HG02981 (cell line): ENCODE measurements around the gene YEATS2.
"Not testable (repeated sequence)": the region's sequence is repeated elsewhere in the genome, so short reads cannot be mapped to it uniquely, and the experiment has no call there.

Experiments used
- ATAC-seq: cut with Tn5 transposase; IDR thresholded peaks from one replicate; pipeline ENCODE4 v1.9.1; 2021; ENCODE audit warnings: mild to moderate bottlenecking, moderate library complexity; ENCODE audit not compliant: unreplicated experiment

YEATS2 gene

DNA sequence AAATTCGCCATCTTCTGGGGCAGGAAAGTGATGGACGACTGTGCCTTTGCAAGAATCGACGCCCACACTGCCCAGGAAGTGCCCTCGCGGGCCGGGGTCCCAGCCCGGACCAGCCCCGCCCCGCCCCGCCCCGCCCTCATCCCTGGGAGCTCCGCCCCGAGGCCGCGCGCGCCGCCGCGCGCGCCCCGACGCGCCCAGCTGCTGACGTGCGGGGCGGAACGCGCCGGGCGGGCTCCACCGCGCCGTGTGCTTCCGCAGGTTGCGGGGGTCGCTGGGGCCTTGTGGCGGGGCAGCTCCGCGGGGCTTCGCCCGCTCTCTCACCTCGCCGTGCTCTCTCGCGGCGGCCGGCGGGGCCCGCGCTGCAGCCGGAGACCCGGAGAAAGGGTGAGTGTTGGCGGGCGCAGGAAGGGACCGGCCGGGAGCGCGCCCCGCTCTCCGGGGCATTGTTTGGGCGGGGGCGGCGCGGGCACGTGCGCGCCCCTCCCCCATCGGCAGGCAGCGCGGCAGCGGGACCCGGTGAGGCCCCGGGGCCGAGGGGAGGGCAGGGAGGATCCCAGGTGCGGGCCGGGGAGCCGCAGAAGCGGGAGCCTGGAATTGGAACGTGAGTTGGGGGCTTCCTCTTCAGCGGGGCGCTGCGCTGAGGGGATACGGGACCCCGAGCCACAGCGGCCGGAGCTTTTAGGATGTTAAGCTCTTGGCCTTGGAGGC lies at the start of gene YEATS2:
TSS of gene YEATS2 (plus strand) at position 188 of the 708 bp plus-strand sequence. CDS start 17,366 bp downstream, outside the sequence.
- ATAC-seq = peak; percentile 81

DNA sequence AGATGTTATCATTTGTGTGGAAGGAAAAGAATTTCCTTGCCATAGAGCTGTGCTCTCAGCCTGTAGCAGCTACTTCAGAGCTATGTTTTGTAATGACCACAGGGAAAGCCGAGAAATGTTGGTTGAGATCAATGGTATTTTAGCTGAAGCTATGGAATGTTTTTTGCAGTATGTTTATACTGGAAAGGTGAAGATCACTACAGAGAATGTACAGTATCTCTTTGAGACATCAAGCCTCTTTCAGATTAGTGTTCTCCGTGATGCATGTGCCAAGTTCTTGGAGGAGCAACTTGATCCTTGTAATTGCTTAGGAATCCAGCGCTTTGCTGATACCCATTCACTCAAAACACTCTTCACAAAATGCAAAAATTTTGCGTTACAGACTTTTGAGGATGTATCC lies 47.0 kb upstream of the YEATS2 start:
- ATAC-seq = no peak

DNA sequence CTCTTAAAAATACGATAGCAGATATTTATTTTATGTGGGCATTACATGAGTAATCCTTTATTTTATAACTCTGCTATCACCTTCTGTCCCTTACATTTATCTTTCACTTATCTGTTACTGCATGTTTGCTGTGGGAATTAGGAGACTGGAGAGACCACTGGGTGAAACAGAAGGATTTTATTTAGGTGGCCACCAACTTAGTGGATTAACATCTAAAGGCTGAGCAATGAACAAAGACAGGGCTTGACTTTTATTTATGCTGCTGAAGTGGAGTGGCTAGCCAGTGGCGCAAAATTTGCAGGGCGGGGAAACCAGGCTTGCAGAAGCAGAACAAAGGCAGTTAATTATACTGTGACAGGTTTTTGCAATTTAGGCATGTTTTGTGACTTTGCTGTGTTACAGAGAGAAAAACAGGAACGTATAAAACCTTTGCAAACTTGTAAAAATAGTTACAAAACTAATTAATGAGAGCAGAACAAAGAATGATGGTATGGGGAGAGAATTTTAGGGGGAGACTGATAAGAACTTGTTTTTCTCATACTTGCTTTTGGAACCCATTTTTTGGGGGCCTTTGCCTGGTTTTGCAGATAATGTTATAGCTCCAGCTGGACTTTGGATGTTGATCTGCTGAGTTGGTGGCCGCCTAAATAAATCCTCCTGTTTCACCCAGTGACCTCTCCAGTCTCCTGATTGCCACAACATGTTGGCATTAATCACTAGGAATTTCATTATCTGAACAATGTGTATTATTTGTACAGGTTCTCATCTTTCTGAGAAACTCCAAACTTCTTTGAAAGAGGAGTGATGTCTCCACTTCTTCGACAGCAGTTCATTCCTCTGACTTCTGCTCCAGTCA lies 44.2 kb upstream of the YEATS2 start:
- no peak for ATAC-seq

DNA sequence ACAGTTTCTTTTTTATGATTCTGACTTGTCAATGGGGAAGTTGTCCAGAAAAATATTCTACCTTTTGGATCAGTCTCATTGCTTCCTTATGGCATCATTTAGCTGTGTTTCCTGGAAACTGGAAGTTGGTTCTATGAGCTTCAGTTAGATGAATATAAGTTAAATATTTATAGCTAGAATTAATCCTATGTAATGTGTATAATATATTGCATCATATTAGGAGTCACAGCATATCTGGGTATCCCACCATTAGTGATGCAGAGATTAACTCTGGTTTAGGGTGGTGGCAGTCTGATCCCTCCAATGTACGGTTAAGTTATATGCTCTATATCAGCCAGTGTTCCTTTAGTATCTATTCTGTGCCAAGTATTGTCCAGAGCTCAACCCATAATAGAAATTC lies 42.9 kb upstream of the YEATS2 start:
- ATAC-seq = no peak

DNA sequence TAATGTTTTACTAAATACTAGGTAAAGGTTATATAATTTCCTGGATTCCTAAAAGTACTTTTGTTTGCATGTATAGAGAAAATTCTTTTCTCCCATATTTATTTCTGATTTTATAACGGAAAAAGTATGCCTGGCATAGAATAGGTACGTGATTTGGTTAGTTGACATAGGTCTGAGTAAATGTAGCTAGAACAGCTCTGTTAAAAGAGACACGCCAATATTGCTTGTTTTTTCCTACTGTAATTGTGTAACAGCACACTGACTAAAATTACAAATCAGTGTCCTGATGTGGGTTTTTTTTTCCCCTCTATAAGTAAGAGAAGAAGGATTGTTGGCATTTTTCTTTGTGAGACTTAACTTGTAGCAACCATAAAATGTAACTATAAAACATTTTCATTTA lies 35.5 kb upstream of the YEATS2 start:
- no peak for ATAC-seq

DNA sequence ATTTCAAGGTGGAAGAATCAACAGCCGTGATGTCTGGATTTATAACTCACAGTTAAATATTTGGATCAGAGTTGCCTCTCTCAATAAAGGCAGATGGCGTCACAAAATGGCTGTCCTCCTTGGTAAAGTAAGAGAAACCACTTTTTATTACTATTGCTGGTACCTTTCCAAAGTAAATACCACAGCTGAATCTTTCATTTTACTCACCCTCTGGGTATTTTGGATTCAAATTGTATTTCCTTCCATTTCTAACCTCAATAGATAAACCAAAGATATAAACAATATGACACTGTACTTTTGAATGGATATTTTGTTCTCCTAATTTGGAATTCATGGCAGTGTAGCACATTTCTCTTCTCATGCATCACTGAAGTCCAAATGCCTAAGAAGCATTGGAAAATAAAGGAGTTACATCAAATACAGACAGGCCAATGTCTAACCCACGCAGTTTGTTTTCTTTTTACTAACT lies 32.6 kb upstream of the YEATS2 start:
- ATAC-seq = no peak

DNA sequence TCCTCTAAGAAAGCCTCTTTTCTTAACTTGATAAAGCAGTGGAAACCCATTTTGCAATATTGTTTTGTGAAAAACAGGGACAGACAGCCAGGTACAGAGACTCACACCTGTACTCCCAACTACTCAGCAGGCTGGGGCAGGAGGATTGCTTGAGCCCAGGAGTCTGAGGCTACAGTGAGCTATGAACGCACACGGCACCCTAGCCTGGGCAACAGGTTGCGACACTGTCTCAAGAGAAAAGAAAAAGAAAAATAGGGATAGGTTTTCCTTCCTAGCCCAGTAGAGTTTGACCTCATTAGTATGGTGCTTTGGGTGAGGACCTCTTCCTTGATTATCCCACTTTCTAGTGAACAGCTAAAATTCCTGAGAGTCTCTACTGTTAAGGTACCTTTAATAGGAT lies 17.5 kb upstream of the YEATS2 start:
- no peak for ATAC-seq

DNA sequence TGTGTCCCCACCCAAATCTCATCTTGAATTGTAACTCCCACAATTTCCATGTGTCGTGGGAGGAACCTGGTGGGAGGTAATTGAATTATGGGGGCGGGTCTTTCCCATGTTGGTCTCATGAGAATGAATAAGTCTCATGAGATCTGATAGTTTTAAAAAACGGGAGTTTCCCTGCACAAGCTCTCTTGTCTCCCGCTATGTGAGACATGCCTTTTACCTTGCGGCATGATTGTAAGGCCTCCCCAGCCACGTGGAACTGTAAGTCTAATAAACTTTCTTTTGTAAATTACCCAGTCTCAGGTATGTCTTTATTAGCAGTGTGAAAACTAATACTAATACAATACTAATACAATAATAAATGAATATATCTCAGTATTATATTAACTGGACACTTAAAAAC lies 9.9 kb upstream of the YEATS2 start:
- no peak for ATAC-seq

DNA sequence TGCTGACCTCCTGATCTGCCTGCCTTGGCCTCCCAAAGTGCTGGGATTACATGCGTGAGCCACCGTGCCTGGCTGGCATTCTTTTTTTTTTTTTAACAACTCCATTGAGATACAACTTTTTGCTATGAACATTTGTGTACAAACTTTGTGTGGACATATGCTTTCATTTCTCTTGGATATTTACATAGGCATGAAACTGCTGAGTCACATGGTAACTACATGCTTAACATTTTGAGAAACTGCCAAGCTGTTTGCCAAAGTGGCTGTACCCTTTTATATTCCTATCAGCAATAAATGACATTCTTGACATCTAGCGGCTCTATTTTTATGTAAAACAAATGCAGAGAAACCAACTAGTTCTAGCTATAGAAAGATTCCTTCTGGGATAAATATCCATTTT lies 8.7 kb upstream of the YEATS2 start:
- no peak for ATAC-seq

DNA sequence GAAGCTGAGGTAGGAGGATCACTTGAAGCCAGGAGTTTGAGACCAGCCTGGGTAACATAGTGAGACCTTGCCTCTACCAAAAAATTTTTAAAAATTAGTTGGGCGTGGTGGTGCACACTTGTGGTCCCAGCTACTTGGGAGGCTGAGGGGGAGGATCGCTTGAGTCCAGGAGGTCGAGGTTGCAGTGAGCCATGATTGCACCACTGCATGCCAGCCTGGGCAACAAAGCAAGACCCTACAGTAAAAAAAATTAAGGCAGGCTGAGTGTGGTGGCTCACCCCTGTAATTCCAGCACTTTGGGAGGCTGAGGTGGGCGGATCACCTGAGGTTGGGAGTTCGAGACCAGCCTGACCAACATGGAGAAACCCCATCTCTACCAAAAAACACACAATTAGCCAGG lies 8.0 kb upstream of the YEATS2 start:
- ATAC-seq = not testable (repeated sequence)

DNA sequence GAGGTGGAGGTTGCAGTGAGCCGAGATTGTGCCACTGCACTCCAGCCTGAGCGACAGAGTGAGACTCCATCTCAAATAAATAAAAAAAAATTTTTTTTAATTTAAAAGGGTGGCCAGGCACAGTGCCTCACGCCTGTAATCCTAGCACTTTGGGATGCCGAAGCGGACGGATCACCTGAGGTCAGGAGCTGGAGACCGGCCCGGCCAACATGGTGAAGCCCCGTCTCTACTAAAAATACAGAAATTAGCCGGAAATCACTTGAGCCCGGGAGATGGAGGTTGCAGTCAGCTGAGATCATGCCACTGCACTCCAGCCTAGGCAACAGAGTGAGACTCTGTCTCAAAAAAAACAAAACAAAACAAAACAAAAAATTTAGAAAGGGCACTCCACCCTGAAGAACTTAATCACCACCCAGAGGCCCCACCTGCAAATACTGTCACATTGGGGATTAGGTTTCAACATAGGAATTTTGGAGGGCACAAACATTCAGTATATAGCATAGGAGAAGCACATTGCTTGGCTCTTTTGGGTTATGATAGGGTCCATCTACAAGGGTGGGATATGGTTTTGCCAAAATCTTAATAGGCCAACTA lies 7.1 kb upstream of the YEATS2 start:
- ATAC-seq = no peak

DNA sequence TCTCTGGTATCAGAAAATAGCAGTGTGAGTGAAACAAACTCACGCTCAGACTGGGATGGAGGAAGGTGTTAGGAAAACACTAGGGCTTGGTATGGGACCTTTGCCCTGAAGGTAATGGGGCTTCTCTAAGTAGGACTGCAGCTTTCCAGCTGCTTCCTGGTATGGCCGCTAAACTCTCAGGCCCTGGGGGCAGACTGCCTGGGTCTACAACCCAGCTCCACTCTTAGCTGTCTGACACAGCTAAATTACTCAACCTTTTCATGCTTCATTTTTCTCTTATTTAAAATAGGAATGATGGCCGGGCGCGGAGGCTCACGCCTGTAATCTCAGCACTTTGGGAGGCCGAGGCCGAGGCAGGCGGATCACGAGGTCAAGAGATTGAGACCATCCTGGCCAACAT lies 5.2 kb upstream of the YEATS2 start:
- no peak for ATAC-seq

DNA sequence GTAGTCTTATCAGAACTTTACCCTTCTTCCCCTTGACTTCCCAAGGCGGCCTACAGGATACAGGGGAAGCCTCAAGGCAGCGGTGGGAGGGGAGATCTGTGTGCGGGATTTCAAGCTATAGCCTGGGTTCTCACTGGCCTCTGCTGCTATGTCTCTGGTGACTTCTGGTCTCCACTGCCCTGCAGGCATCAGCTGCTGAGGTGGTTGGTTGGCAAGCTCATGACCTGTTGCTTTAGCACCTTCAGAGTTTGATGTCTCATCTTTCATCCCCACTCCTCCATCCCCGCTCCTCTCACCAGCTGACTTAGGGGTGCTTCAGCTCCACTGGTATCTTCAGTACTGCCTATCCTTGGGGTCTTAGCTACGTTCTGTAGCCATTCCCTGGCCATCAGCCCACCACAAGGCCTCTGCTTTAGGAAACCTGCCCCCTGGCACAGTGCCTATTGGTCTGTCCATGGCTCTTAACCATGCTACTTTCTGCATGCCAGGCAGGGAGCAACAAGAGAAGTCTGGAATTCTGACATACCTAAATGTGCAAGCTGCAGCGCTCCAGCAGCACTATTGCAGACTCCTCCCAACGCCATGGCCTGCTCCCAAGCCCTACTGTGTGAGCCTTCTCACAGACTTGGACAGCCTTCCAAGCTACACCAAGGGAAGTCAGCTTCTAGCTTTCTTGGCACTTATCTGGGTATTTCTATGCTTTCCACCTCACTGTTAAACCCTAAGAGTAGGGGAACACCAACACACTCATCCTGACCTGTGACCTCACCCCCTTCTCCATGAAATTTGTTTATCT lies 1.8 kb upstream of the YEATS2 start:
- no peak for ATAC-seq

DNA sequence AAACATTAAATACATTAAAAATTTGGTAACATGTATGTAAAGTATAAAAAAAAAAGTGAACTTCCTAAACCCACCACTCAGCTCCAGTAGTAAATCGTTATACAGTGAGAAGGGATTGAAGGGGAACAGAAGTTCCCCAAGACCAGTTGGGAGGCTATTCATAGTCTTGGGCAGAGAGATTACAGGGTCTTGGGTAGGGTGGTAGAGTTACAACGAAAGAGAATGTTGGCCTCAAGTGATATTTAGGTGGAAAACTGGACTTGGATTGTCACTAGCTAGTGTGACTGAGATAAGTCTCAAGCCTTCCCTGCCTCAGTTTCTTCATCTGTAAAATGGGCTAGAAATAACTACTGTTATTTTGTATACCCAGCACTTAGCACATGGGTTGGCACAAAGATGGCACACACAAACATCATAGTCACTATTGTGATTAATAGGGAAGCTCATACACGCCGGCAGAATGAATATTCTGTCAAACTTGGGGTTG lies 431 bp upstream of the YEATS2 start:
- no peak for ATAC-seq

DNA sequence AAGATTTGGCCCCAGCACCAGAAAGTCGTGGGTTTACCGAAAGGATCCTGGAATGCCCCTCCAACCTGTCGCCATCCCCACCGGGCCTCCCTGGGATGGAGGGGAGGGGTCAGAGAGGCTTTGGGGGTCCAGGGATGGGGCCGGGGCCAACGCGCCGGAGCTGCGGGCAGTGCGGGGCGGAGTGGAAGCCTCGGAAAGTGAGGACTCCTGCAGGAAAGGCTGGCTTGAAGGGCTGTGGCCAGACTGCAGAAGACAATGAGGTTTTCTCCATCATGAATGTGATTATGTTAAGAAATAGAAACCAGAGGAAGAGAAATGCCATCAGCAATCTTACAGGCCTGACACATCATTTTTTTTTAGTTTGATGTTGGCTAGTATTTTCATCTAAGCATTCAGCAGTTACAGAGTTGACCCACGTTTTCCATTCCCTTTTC lies 738 bp downstream of the YEATS2 start:
- ATAC-seq = no peak

DNA sequence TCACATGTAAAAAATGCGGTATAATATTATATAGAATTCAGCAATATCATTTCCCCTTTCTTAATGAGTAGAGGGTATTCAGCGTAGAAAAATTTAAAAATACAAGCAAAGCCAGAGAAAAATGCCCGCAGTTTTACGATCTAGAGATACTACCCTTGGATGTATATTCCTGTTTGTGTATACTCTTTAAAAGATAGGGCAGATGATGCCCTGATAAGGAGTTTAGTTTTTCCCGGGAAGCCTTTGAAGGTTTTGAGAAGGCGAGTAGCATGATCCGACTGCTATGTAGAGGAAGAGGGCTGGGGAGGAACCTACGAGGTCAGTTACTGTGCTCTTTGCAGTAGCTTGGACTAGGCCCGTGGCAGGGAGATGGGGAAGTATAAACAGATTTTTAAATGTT lies 1.2 kb downstream of the YEATS2 start:
- no peak for ATAC-seq

DNA sequence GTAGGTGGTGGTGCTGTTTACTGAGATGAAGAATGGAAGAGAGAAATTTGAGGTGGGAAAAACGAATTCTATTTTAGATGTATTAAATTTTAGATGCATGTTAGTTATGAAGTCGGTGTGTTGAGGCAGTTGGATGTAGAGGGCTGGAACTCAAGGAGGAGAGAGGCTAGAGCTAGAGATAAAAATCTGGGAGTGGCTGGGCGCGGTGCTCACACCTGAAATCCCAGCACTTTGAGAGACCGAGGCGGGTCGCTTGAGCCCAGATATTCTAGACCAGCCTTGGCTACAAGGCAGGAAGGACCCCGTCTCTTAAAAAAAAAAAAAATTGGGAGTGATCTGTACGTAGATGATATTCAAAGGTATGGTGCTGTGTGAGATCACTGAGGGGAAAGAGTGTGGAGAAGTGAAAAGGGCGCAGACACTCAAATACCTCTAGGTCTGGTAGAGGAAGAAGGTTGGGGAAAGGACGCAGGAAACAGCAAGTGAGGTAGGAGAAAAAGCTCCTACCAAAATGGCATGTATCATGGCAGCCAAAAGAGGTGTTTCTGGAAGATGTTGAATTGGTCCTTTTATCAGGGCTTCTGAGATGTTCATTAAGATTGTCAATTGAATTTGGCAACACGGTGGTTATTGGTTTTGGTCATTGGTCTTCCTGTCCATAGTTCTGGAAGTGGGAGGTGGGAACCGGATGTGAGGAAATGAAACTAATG lies 1.8 kb downstream of the YEATS2 start:
- no peak for ATAC-seq

DNA sequence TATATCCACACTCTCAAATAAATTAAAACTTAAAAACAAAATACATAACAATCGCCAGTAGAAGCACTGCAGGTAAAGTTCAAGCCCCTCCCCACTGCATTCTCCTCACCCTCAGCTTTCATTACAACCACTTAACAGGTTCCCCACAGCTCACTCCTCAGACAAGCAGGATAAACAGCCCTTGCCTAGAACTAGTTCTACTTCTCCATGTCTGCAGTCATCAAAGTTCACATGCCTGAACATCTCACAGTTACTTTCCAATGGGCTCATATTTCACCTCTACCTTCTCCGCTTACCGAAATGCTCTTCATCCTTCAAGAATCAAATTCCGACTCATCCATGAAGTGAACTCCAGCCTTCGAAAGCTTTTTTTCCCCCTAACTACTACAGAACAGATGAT lies 4.1 kb downstream of the YEATS2 start:
- ATAC-seq = no peak

DNA sequence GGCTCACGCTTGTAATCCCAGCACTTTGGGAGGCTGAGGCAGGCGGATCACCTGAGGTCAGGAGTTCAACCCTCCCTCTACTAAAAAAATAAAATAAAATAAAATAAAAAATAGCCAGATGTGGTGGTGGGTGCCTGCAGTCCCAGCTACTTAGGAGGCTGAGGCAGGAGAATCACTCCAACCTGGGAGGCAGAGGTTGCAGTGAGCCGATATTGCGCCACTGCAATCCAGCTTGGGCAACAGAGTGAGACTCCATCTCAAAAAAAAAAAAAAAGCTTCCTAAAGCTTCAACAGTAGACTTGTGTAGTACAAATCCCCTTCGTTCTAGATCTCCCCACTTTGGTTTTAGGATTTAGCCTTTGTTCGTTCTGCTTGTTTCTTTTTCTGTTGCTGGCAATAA lies 6.3 kb downstream of the YEATS2 start:
- not testable (repeated sequence) for ATAC-seq

DNA sequence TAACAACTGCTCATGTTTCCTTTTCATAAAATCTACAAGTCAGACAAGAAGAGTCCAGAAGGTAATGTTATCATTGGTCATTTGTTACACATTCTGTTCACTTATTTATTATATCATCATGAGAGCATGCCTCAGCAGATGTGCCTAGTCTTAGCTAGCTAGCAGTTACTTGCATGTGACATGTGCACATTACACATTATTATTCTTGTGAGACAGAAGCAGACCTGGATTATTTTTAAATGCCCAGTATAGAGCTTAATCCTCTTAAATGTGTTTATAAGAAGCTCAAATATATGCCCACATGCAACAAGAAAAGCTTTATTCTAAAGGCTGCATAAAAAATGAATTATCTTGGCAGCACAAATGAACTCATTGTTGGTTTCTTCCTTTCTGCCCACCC lies 12.6 kb downstream of the YEATS2 start:
- no peak for ATAC-seq
